B cell (primary cell): ENCODE measurements around the gene TLL1. TPM values are rescaled to one million over a fixed set of nuclear protein-coding genes. Genes with fewer than 3 reads are reported as not detected.

Source experiments
- ATAC-seq: fragments of 200-7000 bp; cut with Tn5 transposase; one replicate; pipeline ENCODE4 v1.10.0; 2021; ENCODE audit warnings: low read depth, mild to moderate bottlenecking, moderate number of reproducible peaks, moderate library complexity
- CTCF ChIA-PET: fragments of 350-600 bp; sonication (Branson Sonifier 250); formaldehyde crosslinking; loops from one replicate; lab custom pipeline; 2021; ENCODE audit warnings: antibody characterized with exemption, inconsistent platforms; lab: Charles Lee
- POLR2A ChIA-PET: fragments of 350-600 bp; sonication (Branson Sonifier 250); formaldehyde crosslinking; loops from one replicate; lab custom pipeline; 2021; ENCODE audit warnings: antibody characterized with exemption; lab: Charles Lee
- DNase-seq: peaks from one replicate; pipeline ENCODE4 v3.0.0; 2013
- H2AFZ ChIP-seq: 2 replicates; pipeline ENCODE4 v1.6.1; 2012; ENCODE audit warnings: mild to moderate bottlenecking, low read depth, low read length; ENCODE audit not compliant: insufficient read depth, poor library complexity, severe bottlenecking
- H3K27ac ChIP-seq, 2 donors: 1 replicate in 1 of 2; 2 replicates in 1 of 2; pipeline ENCODE4 v1.5.1; 2012 to 2013; ENCODE audit warnings: low read length in 2 of 2, mild to moderate bottlenecking in 2 of 2, moderate library complexity in 1 of 2
- H3K27me3 ChIP-seq, 4 experiments: fragments of 200-600 bp in 1 of 4; sonication (generic) in 1 of 4; replicated peaks in 1 of 4; 1 replicate in 2 of 4; 2 replicates in 2 of 4; pipeline versions ENCODE4 v1.6.1 to v1.7.0; 2013 to 2016; ENCODE audit warnings: low read length in 3 of 4, mild to moderate bottlenecking in 2 of 4, mixed read lengths in 1 of 4, moderate library complexity in 1 of 4; ENCODE audit not compliant: insufficient read depth in 4 of 4, control insufficient read depth in 3 of 4; ENCODE audit errors: control extremely low read depth in 1 of 4
- H3K36me3 ChIP-seq, 2 experiments: replicated peaks in 1 of 2; 1 replicate in 1 of 2; 2 replicates in 1 of 2; pipeline versions ENCODE4 v1.6.1 to v1.7.1; 2013; ENCODE audit warnings: low read length in 1 of 2; ENCODE audit not compliant: insufficient read depth in 2 of 2, control insufficient read depth in 1 of 2; ENCODE audit errors: control extremely low read depth in 1 of 2, extremely low read depth in 1 of 2
- H3K4me1 ChIP-seq, 2 donors: fragments of 200-600 bp in 1 of 2; sonication (generic) in 1 of 2; 1 replicate in 1 of 2; 2 replicates in 1 of 2; pipeline versions ENCODE4 v1.5.1 to v1.6.1; 2013 to 2017; ENCODE audit warnings: low read length in 2 of 2; ENCODE audit not compliant: control insufficient read depth in 2 of 2, insufficient read depth in 2 of 2
- H3K4me2 ChIP-seq: replicated peaks from 2 replicates; pipeline ENCODE3; 2012; ENCODE audit warnings: mild to moderate bottlenecking, low read depth, low read length; ENCODE audit not compliant: poor library complexity, severe bottlenecking
- H3K4me3 ChIP-seq, 5 experiments: fragments of 200-600 bp in 1 of 5; sonication (generic) in 1 of 5; 1 replicate in 3 of 5; 2 replicates in 2 of 5; pipeline versions ENCODE4 v1.5.1 to v1.7.0; 2011 to 2016; ENCODE audit warnings: low read length in 4 of 5, mild to moderate bottlenecking in 4 of 5, low read depth in 2 of 5, control low read depth in 1 of 5, moderate library complexity in 1 of 5; ENCODE audit not compliant: insufficient read depth in 1 of 5; ENCODE audit errors: control extremely low read depth in 1 of 5, extremely low read depth in 1 of 5
- H3K79me2 ChIP-seq: fragments of 200-600 bp; sonication (generic); one replicate; pipeline ENCODE4 v1.6.0; 2016; ENCODE audit warnings: low read length; ENCODE audit not compliant: control insufficient read depth, insufficient read depth
- H3K9ac ChIP-seq: fragments of 200-600 bp; sonication (generic); 2 replicates; pipeline ENCODE4 v1.6.1; 2017; ENCODE audit warnings: mild to moderate bottlenecking, low read length, moderate library complexity
- H3K9me3 ChIP-seq, 3 donors: one replicate each; pipeline versions ENCODE4 v1.6.1 to v1.7.1; 2013; ENCODE audit warnings: low read length in 2 of 3; ENCODE audit not compliant: control insufficient read depth in 2 of 3, insufficient read depth in 1 of 3; ENCODE audit errors: control extremely low read depth in 1 of 3
- H4K20me1 ChIP-seq: 2 replicates; pipeline ENCODE4 v1.6.0; 2012; ENCODE audit warnings: mild to moderate bottlenecking, low read length; ENCODE audit not compliant: insufficient read depth, control insufficient read depth, poor library complexity, severe bottlenecking
- H3K27ac Mint-ChIP-seq: one replicate; pipeline ENCODE4 v1.8.0; 2021; ENCODE audit warnings: mixed read lengths
- H3K27me3 Mint-ChIP-seq: one replicate; pipeline ENCODE4 v1.8.0; 2021; ENCODE audit warnings: mixed read lengths
- H3K4me1 Mint-ChIP-seq: one replicate; pipeline ENCODE4 v1.8.0; 2021; ENCODE audit warnings: mixed read lengths
- H3K4me3 Mint-ChIP-seq: one replicate; pipeline ENCODE4 v1.8.0; 2021; ENCODE audit warnings: mixed read lengths
- H3K9me3 Mint-ChIP-seq: one replicate; pipeline ENCODE4 v1.8.0; 2022; ENCODE audit warnings: mixed read lengths; ENCODE audit not compliant: insufficient read depth
- CTCF ChIP-seq: fragments of 200-600 bp; IDR thresholded peaks from one replicate; pipeline ENCODE4 v1.8.0; 2022; ENCODE audit warnings: antibody characterized with exemption, mild to moderate bottlenecking
- EZH2 ChIP-seq: IDR thresholded peaks from 2 replicates; pipeline ENCODE4 v1.6.1; 2012; ENCODE audit warnings: borderline replicate concordance, low read depth, mild to moderate bottlenecking, moderate library complexity, low read length; ENCODE audit not compliant: insufficient read depth, poor library complexity, severe bottlenecking
- WGBS: methylation state at CpG from one replicate; pipeline ENCODE4 v1.1.5; 2013; ENCODE audit warnings: missing lambda C conversion rate; ENCODE audit not compliant: insufficient coverage; 5-methylcytosine and 5-hydroxymethylcytosine counted together
- intact Hi-C: fragments of 100-400 bp; cut with micrococcal nuclease; formaldehyde crosslinking; loops from one replicate; pipeline ENCODE4 v1.10.0; 2022
- polyA plus RNA-seq: library from polyadenylated mRNA; depleted of rRNA; stranded (reverse); fragments of >200 nt; gene quantifications from 2 replicates; pipeline ENCODE4 v1.2.3, GENCODE V29; 2012
- total RNA-seq, 2 donors: library from RNA; stranded (reverse); fragments of 120-200 nt in 1 of 2; gene quantifications; 1 replicate in 1 of 2; 2 replicates in 1 of 2; pipeline versions ENCODE4 v1.2.3 to v1.2.4, GENCODE V29; 2013 to 2022

TLL1 gene
- total and polyA plus RNA-seq, 2 donors (not counting 1 experiment from before 2014, with no cell fraction given): not detected

GRCh38 chr4:165864271-165864670 lies 8.8 kb upstream of the TLL1 start:
- H3K4me1 ChIP-seq: no peaks in the 10 kb centered on the region
- no peak overlapping the region for H3K4me3 Mint-ChIP-seq
- no peaks in the 10 kb centered on the region for H3K27me3 ChIP-seq
- H3K9ac ChIP-seq: no peak overlapping the region
- no peaks in the 10 kb centered on the region for H3K27me3 Mint-ChIP-seq
- ChIA-PET CTCF (no interaction called here), POLR2A (no interaction called here)
- H3K79me2 ChIP-seq: no peaks in the 10 kb centered on the region
- no peaks in the 10 kb centered on the region for H3K36me3 ChIP-seq
- H2AFZ ChIP-seq: no peak overlapping the region
- H3K4me1 Mint-ChIP-seq: no peaks in the 10 kb centered on the region
- 95% methylated on average over 2 of the region's 3 CpGs for WGBS
- ATAC-seq: no peak
- intact Hi-C loops: no loop called here
- DNase-seq: no peak
- no peak overlapping the region for H3K27ac Mint-ChIP-seq
- no peaks in the 10 kb centered on the region for H3K9me3 Mint-ChIP-seq
- TF ChIP-seq EZH2 (no peak), CTCF (no peak)
- H3K4me2 ChIP-seq: no peak overlapping the region
- H3K27ac ChIP-seq: no peak overlapping the region
- H3K9me3 ChIP-seq: no peaks in the 10 kb centered on the region
- H3K4me3 ChIP-seq: no peak overlapping the region
- H4K20me1 ChIP-seq: no peaks in the 10 kb centered on the region

GRCh38 chr4:165866019-165866650 lies 6.9 kb upstream of the TLL1 start:
- Histone ChIP-seq H3K79me2 (no peaks in the 10 kb centered on the region), H3K27me3 (peaks cover 0 to 2% (median 0%) of the 10 kb centered on the region in 4 experiments), H3K4me2 (no peak overlapping the region), H3K36me3 (no peaks in the 10 kb centered on the region), H3K9me3 (no peaks in the 10 kb centered on the region), H3K27ac (no peak overlapping the region), H2AFZ (no peak overlapping the region), H3K9ac (no peak overlapping the region), H3K4me1 (no peaks in the 10 kb centered on the region), H4K20me1 (no peaks in the 10 kb centered on the region), H3K4me3 (no peak overlapping the region)
- ATAC-seq: no peak
- no peak for TF ChIP-seq EZH2
- TF ChIP-seq CTCF: no peak
- Mint-ChIP-seq H3K4me3 (no peak overlapping the region), H3K27ac (no peak overlapping the region), H3K9me3 (no peaks in the 10 kb centered on the region), H3K4me1 (no peaks in the 10 kb centered on the region), H3K27me3 (peaks cover under 1% of the 10 kb centered on the region)
- intact Hi-C loops: no loop called here
- CTCF ChIA-PET: no interaction called here
- DNase-seq: no peak
- 97% methylated on average over 3 of the region's 7 CpGs for WGBS
- POLR2A ChIA-PET: no interaction called here
